ENCODE results near the gene MPIG6B. TPM values are rescaled to one million over a fixed set of nuclear protein-coding genes. Genes with fewer than 3 reads are reported as not detected.

MPIG6B gene
- polyA plus RNA-seq, 2 of the 4 experiments (the other 2 are of a cell fraction): not detected

DNA sequence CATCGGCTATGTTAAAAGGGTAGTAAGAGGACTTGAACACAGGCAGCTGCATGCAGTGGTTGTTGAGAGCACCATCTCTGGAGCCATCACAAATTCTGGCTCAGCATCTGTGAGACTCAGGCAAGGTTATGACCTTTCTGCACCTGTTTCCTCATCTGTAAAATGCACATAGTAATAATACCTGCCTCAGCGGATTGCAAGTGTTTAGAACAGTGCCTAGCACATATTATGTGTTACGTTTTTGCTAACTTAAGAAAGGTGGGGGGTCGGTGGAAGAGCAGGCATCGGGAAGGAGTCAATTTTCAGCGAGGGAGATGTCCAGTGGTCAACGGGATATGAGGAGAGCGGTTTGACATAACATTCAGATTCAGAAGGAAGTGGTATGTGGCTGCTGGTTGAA lies 45.2 kb upstream of the MPIG6B start:
- DNase-seq (ENCODE audit: low read depth in 1 of 2, low spot score in 1 of 2) (no peak), FAIRE-seq (no peak), ATAC-seq (no peak)
- no peak overlapping the region for H3K4me2 ChIP-seq
- POLR2A ChIA-PET: interaction anchor here (1.0 kb wide), 1 partner anchor 149 kb away, joined by 5 read pairs; the partner anchor contains the start of gene HSPA1B
- no peaks in the 10 kb centered on the region for H3K9me3 ChIP-seq
- H3K4me3 ChIP-seq: no peak overlapping the region
- WGBS (ENCODE audit: missing lambda C conversion rate): 66% methylated on average over 8 of the region's 8 CpGs
- CTCF ChIA-PET: interaction anchor here (1.1 kb wide), 2 partner anchors 52 to 91 kb away, joined by 3 read pairs; partner anchors contain the start of gene DDAH2
- no peak overlapping the region for H3K27ac ChIP-seq
- H3K4me1 ChIP-seq: peaks cover 8% of the 10 kb centered on the region; the same call in 1 of the 3 replicates
- TF ChIP-seq ZC3H11A (IDR thresholded peaks at IDR 0.05): no peak
- TF ChIP-seq NR3C1 (IDR thresholded peaks at IDR 0.05): no peak
- TF ChIP-seq HMGXB4 (CRISPR knock-in tag; IDR thresholded peaks at IDR 0.05; ENCODE audit: borderline replicate concordance): no peak
- TF ChIP-seq CHD4 (IDR thresholded peaks at IDR 0.05; ENCODE audit: borderline replicate concordance): no peak
- TF ChIP-seq BHLHE40 (IDR thresholded peaks at IDR 0.05; ENCODE audit: low read depth, low read length): no peak
- TF ChIP-seq JUNB (IDR thresholded peaks at IDR 0.05): no peak
- TF ChIP-seq NPAS2 (CRISPR knock-in tag; IDR thresholded peaks at IDR 0.05; ENCODE audit: borderline replicate concordance): no peak
- TF ChIP-seq SMC3 (IDR thresholded peaks at IDR 0.05): no peak
- no peak for TF ChIP-seq ZFP36 (IDR thresholded peaks at IDR 0.05; ENCODE audit: borderline replicate concordance, partially characterized antibody)
- no peak for TF ChIP-seq EHMT2 (IDR thresholded peaks at IDR 0.05; ENCODE audit: low read depth)
- TF ChIP-seq, protein P1, sequence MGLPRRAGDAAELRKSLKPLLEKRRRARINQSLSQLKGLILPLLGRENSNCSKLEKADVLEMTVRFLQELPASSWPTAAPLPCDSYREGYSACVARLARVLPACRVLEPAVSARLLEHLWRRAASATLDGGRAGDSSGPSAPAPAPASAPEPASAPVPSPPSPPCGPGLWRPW (IDR thresholded peaks at IDR 0.05): no peak
- TF ChIP-seq, protein P2, sequence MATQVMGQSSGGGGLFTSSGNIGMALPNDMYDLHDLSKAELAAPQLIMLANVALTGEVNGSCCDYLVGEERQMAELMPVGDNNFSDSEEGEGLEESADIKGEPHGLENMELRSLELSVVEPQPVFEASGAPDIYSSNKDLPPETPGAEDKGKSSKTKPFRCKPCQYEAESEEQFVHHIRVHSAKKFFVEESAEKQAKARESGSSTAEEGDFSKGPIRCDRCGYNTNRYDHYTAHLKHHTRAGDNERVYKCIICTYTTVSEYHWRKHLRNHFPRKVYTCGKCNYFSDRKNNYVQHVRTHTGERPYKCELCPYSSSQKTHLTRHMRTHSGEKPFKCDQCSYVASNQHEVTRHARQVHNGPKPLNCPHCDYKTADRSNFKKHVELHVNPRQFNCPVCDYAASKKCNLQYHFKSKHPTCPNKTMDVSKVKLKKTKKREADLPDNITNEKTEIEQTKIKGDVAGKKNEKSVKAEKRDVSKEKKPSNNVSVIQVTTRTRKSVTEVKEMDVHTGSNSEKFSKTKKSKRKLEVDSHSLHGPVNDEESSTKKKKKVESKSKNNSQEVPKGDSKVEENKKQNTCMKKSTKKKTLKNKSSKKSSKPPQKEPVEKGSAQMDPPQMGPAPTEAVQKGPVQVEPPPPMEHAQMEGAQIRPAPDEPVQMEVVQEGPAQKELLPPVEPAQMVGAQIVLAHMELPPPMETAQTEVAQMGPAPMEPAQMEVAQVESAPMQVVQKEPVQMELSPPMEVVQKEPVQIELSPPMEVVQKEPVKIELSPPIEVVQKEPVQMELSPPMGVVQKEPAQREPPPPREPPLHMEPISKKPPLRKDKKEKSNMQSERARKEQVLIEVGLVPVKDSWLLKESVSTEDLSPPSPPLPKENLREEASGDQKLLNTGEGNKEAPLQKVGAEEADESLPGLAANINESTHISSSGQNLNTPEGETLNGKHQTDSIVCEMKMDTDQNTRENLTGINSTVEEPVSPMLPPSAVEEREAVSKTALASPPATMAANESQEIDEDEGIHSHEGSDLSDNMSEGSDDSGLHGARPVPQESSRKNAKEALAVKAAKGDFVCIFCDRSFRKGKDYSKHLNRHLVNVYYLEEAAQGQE (IDR thresholded peaks at IDR 0.05): no peak
- TF ChIP-seq GATA3 (IDR thresholded peaks at IDR 0.05; ENCODE audit: borderline replicate concordance): no peak
- TF ChIP-seq CBX8 (IDR thresholded peaks at IDR 0.05): no peak

DNA sequence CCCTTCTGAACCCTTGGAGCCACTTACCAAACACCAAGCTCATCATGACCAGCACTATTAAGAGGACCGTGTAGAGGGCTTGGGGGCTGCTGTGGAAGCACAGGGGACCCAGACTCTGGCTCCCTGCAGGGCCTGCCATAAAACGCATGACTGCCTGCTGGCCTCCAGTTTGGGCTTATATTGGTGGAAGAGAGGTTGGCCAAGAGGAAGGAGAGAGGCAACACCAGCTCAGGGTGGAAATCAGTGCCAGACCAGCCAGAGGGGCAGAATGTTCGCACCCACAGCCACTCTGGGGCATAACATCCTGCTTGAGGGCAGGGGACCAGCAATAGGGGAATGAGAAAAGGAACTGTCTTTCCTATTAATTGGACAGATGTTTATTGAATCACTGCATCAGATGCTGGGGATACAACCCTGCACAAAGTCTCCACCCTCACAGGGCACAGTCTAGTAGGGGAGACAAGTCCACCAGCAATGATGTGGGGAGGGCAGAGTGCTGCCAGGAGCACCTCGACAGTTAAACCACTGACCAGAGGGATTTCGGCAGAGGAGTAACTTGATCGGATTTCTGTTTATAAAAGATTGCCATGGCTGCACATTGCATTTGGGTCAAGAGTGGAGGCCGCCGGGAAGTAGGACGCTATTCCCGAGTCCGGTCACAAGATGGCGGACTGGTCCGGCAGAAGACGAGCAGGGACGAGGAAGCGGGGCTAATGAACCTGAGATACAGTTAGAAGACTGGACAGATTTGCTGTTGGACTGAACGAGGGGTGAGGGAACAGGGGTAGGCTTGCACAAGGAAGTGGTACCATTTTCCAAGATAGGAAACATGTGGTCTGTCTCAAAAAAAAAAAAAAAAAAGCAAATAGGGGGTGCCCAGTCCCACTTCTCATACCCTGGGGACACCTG lies 42.7 kb upstream of the MPIG6B start, which contains the start of gene LY6G5C:
Gene LY6G5C (minus strand): TSS at position 842 of the 909 bp plus-strand sequence. CDS start 694 bp downstream, at position 148.
- peak; percentile 67 to 83 for DNase-seq (ENCODE audit: low read depth in 1 of 2, low spot score in 1 of 2)
- H3K9me3 ChIP-seq: no peaks in the 10 kb centered on the region
- CTCF ChIA-PET: interaction anchor here (0.6 to 4.7 kb wide), 23 partner anchors 9 to 1373 kb away, joined by 3 to 26 read pairs (median 4); partner anchors contain the start of genes DDAH2, SKIC2 and VARS1
- no peak for FAIRE-seq
- H3K4me2 ChIP-seq: peak within 1 kb of the TSS; percentile 59
- peak within 1 kb of the TSS in 1 of 2 experiments; percentile 78; a peak in 3 of 6 replicates for H3K27ac ChIP-seq
- POLR2A ChIA-PET: interaction anchor here (0.7 to 1.0 kb wide), 2 partner anchors 134 to 150 kb away, joined by 3 to 7 read pairs; partner anchors contain the start of genes HSPA1A and HSPA1L
- peak within 1 kb of the TSS; percentile 22; the same call in 2 of the 3 replicates for H3K4me3 ChIP-seq
- peaks cover 8% of the 10 kb centered on the region; the same call in 1 of the 3 replicates for H3K4me1 ChIP-seq
- WGBS (ENCODE audit: missing lambda C conversion rate): 12% methylated on average over 17 of the region's 17 CpGs
- peak; percentile 82 to 90 for ATAC-seq
- TF ChIP-seq, protein P3, sequence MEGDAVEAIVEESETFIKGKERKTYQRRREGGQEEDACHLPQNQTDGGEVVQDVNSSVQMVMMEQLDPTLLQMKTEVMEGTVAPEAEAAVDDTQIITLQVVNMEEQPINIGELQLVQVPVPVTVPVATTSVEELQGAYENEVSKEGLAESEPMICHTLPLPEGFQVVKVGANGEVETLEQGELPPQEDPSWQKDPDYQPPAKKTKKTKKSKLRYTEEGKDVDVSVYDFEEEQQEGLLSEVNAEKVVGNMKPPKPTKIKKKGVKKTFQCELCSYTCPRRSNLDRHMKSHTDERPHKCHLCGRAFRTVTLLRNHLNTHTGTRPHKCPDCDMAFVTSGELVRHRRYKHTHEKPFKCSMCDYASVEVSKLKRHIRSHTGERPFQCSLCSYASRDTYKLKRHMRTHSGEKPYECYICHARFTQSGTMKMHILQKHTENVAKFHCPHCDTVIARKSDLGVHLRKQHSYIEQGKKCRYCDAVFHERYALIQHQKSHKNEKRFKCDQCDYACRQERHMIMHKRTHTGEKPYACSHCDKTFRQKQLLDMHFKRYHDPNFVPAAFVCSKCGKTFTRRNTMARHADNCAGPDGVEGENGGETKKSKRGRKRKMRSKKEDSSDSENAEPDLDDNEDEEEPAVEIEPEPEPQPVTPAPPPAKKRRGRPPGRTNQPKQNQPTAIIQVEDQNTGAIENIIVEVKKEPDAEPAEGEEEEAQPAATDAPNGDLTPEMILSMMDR (IDR thresholded peaks at IDR 0.05): peak; percentile 70
- TF ChIP-seq BHLHE40 (IDR thresholded peaks at IDR 0.05; ENCODE audit: low read depth, low read length): no peak
- TF ChIP-seq SMC3 (IDR thresholded peaks at IDR 0.05): peak; percentile 66
- no peak for TF ChIP-seq HMGXB4 (CRISPR knock-in tag; IDR thresholded peaks at IDR 0.05; ENCODE audit: borderline replicate concordance)
- TF ChIP-seq RAD21 (conservative IDR thresholded peaks at IDR 0.05 in 1 of 2, IDR thresholded peaks at IDR 0.05 in 1 of 2): peak; percentile 80 to 90
- TF ChIP-seq MAX (IDR thresholded peaks at IDR 0.05): no peak
- no peak for TF ChIP-seq HDAC2 (IDR thresholded peaks at IDR 0.05)
- TF ChIP-seq KDM5A (IDR thresholded peaks at IDR 0.05): no peak
- no peak for TF ChIP-seq RCOR1 (IDR thresholded peaks at IDR 0.05; ENCODE audit: low read depth, low read length)
- TF ChIP-seq BCL3 (IDR thresholded peaks at IDR 0.05): no peak
- TF ChIP-seq TFCP2L1 (CRISPR knock-in tag; IDR thresholded peaks at IDR 0.05): no peak
- TF ChIP-seq NFE2L2 (conservative IDR thresholded peaks at IDR 0.05; ENCODE audit: low read length): no peak
- no peak for TF ChIP-seq GATA3 (IDR thresholded peaks at IDR 0.05; ENCODE audit: borderline replicate concordance)
